ENCODE data around the gene PRSS22.

- TF ChIP-seq CTCF (IDR thresholded peaks at IDR 0.05), result no peak
- no peak for TF ChIP-seq POLR2A (IDR thresholded peaks at IDR 0.05)
Measured at GRCh38 chr16:2860826-2861567, 3.0 kb upstream of the PRSS22 start.
